ENCODE measurements around the gene SULF2.

Gene SULF2

DNA sequence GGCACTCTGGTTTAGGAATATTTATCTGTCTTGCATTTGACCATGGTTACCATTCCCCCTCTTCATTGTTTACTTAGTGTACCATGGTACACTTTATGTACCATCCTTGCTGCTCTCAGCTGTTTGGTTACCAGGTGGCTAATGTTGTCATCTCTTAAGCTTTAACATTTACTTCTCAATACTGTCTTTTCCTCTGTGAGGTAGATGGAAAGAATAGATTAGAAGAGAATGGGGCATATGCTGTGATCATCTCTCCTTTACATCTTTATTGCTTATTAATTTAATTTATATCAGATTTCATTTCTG, 174.4 kb downstream of the SULF2 start:
- DNase-seq: no peak
- intact Hi-C loops (cut with DNase I): loop anchor here (10.0 kb wide), 1 partner anchor 406 kb away; no protein-coding TSS in a partner anchor

DNA sequence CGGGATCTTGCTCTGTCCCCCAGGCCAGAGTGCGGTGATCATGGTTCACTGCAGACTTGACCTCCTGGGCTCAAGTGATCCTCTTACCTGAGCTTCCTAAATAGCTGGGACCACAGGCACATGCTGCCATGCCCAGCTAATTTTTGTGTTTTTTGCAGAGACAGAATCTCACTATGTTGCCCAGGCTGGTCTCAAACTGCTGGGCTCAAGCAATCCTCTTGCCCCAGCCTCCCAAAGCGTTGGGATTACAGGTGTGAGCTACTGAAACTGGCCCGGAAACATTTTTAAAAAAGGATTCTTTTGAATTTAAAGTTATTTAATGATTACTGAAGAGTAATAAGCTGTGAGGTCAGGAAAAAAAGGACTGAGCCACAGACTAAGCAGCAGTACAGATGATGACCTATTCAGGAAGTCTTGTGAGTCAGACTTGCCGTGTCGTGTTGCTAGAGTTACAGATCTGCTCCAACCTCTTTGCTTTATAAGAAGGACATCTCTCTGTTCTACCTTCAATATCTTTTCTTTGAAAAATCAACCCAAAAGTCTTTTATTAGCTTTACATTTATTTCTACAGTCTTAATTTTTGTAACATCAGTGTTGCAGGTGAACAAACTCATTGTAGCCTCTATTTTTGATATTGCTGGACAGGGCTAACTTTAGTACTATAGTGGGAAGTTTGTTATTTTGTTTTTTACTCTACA, 174.9 kb downstream of the SULF2 start:
- DNase-seq: no peak

DNA sequence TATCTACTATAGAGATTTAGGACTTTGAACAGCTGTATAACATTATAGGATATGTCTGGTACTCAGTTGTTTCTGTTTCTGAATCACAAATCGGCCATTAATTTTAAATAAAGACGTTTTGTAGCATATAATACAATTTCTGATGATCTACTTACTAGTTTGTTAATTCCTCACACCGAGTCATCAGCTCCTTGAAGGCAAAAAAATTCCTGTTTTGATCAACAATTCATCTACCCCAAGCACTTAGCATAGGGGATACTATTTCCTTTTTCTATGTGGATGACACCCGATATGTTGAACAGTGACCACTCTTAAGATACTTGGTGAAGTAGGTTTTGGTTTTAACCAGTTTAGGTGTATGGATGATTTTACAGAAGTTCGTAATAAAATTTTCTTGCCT, 176.3 kb downstream of the SULF2 start:
- DNase-seq: no peak
- intact Hi-C loops (cut with DNase I): no loop called here

More for the DNA sequence above, 174.9 kb downstream of the SULF2 start:
- intact Hi-C loops (cut with DNase I): loop anchor here (10.0 kb wide), 1 partner anchor 406 kb away; no protein-coding TSS in a partner anchor

Data from head of caudate nucleus (tissue), 42 donors.